ENCODE data around the gene TMED1.
"Not testable (repeated sequence)": the region's sequence is repeated elsewhere in the genome, so short reads cannot be mapped to it uniquely, and the experiment has no call there.

Gene TMED1

DNA sequence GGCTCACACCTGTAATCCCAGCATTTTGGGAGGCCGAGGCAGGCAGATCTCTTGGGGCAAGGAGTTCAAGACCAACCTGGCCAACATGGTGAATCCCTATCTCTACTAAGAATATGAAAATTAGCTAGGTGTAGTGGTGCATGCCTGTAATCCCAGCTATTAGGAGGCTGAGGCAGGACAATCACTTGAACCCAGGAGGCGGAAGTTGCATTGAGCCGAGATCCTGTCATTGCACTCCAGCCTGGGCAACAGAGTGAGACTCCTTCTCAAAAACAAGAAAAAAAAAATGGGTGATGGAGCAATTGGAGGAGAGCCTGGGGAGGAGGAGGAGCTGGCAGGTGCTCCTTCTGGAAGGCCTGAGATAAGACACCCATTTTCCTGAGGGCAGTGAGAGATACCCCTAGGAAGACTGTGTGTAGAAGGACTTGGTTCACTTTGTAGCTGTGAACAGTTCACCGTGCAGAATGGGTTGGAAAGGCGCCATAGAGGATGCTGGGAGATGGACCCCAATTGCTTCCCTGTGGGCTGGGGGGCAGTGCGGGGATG lies 26.6 kb upstream of the TMED1 start:
- DNase-seq (ENCODE audit: low spot score) = no peak

- DNase-seq (ENCODE audit: low spot score) = peak; percentile 68
These were observed 25.2 kb upstream of the TMED1 start for GRCh38 chr19:10861103-10861651.

GRCh38 chr19:10858204-10858828 lies 22.3 kb upstream of the TMED1 start:
- DNase-seq (ENCODE audit: low spot score) = peak; percentile 57

- DNase-seq (ENCODE audit: low spot score) = not testable (repeated sequence)
These were observed 20.9 kb upstream of the TMED1 start for GRCh38 chr19:10856899-10857298.

- DNase-seq (ENCODE audit: low spot score) = peak; percentile 66
These were observed 20.0 kb upstream of the TMED1 start for GRCh38 chr19:10855879-10856522.

DNA sequence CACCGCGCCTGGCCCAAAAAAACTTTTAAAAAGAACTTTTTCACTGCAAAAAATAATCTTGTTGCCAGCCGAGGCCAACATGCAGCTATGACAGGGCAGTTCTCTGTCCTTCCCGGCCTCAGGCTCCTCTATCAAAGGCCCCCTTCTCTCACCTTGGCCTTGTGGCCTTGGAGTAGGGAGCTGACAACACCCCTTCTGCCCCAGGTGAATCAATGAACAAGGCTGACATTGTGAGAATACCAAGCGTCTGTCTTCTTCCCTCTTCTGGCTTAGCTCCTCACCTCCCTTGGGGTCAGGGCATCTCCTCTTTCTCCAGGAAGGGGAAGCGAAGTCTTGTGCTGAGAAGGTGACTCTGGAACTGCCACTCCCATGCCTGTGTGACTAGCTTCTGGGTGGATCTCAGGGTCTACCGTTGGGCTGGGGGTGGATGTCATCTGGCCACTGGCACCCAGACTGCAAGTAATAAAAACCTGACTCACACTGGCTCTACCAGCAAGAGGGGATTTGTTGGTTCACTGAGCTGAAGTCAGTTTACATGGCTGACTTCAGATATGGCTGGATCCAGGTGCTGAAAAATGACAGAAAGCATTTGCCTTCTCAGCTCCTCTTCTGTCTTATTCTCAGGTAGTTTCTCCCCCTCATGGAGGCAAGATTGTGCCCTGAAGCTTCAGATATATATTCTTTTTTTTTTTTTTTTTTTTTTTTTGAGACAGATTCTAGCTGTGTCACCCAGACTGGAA lies 18.5 kb upstream of the TMED1 start:
- no peak for DNase-seq (ENCODE audit: low spot score)

GRCh38 chr19:10852941-10853340 lies 16.9 kb upstream of the TMED1 start:
- DNase-seq (ENCODE audit: low spot score) = no peak

GRCh38 chr19:10852098-10852800 lies 16.2 kb upstream of the TMED1 start:
- DNase-seq (ENCODE audit: low spot score) = no peak

- DNase-seq (ENCODE audit: low spot score) = no peak
These were observed 14.6 kb upstream of the TMED1 start for GRCh38 chr19:10850631-10851030.

DNA sequence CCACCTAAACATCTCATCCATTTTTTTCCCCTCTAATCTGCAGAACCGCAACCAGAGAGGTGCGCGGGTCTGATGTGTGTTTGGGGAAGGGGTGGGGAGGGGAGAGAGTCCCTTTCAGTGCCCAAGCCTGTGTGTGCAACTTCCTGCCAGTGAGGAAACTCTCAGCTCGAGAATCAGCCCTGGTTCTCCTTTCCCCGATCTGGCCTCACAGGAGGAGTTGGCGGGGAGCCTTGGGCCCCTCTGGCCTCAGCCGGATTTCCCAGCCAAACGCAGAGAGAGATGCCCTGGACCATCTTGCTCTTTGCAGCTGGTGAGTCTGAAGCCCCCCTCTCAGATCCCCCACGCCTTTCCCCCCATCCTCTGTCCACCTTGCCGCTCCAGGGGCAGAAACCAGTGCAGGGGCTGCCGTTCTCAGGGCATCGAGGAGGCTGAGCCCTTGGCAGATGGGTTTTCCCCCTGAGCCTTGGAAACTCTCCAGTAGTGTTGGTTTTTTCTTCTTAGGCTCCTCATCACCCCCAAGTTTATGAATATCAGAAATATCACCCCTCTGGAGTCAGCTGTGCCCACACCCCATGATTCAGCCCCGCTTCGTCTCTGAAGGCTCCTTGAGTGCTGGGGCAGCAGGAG lies 12.3 kb upstream of the TMED1 start, which contains the start of gene C19orf38:
Gene C19orf38, plus strand, starts transcription at position 186 of the 627 bp plus-strand sequence. Its CDS starts 94 bp downstream, at position 280.
- no peak for DNase-seq (ENCODE audit: low spot score)

GRCh38 chr19:10846500-10847202 lies 10.6 kb upstream of the TMED1 start:
- no peak for DNase-seq (ENCODE audit: low spot score)

GRCh38 chr19:10842788-10843187 lies 6.8 kb upstream of the TMED1 start:
- DNase-seq (ENCODE audit: low spot score) = no peak

DNA sequence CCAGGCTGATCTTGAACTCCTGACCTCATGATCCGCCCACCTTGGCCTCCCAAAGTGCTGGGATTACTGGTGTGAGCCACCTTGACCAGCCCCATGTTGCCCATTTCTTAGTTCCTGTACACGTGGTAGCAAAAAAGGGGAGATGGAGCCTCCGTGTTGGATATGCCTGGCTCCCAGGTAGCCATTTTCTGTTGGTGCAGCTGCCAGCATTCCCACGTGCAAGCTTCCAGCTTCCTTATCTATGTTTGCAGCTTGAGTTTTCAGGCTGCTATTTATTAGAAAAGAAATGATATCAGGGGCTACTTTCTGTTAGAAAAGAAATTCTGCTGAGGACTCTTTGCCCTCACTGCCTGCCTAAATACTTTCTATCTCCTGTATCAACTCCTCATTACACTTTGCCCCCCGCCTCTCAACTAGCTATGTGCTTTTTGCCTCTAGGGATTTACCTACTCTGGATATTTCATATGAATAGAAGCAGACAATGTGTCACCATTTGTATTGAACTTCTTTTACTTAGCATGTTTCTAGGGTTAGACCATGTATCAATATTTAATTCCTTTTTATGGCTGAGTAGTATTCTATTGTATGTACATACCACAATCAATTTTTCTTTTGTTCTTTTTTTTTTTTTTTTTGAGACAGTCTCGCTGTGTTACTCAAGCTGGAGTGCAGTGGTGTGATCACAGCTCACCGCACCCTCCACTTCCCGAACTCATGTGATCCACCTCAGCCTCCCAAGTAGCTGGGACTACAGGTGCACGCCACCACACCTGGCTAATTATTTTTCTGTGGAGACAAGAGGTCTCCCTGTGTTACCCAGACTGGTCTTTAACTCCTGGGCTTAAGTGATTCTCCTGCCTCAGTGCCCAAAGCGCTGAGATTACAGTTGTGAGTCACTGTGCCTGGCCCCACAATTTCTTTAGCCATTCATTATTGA lies 3.4 kb upstream of the TMED1 start:
- DNase-seq (ENCODE audit: low spot score) = no peak

GRCh38 chr19:10838377-10838776 lies 2.4 kb upstream of the TMED1 start:
- DNase-seq (ENCODE audit: low spot score) = no peak

DNA sequence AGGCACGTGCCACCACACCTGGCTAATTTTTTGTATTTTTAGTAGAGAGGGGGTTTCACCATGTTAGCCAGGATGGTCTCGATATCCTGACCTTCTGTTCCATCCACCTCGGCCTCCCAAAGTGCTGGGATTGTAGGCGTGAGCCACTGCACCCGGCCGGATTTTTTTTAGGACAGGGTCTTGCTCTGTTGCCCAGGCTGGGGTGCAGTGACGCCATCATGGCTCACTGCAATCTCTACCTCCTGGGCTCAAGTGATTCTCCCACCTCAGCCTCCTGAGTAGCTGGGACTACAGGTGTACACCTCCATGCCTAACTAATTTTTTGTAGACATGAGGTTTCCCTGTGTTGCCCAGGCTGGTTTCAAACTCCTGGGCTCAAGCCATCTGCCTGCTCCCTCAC lies 1.6 kb upstream of the TMED1 start:
- not testable (repeated sequence) for DNase-seq (ENCODE audit: low spot score)

DNA sequence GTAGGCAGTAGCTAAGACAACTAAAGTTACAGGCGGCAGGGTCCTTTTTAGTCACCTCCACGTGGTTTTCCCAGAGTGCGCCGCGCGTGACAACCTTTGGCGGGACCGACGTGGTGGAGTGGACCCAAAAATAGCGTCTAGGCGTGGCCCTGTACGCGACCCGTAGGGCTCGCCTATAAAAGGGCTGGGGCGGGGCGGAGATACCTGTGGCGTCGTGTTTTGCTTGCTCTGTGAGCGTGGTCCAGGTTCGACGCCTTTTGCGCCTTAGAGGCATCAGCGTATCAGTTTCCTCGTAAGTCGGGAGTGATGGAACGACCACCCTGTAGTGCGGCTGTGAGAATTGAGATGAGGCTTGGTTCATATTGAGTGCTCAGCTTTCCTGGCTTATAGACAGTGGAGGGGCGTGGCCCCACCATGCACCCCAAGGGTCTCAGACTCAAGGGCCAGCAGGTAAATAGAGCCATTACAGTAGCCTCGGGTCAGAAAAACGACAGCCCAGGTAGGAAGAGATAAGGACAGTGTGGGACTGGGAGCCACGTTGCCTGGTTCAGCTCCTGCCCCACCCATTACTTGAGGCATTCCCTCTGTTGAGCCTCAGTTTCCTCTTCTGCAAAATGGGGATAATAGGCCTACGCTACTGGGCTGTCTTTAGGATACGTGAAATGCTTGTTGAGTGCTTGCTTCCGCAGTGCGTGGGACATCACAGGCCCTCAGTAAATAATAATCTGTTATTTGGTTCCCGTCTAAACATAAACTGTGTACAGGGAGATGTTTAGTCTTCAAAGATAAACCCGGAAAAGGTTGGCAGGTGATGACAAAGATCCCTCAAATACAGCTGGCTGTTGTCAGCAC lies 693 bp upstream of the TMED1 start:
- DNase-seq (ENCODE audit: low spot score) = no peak

DNA sequence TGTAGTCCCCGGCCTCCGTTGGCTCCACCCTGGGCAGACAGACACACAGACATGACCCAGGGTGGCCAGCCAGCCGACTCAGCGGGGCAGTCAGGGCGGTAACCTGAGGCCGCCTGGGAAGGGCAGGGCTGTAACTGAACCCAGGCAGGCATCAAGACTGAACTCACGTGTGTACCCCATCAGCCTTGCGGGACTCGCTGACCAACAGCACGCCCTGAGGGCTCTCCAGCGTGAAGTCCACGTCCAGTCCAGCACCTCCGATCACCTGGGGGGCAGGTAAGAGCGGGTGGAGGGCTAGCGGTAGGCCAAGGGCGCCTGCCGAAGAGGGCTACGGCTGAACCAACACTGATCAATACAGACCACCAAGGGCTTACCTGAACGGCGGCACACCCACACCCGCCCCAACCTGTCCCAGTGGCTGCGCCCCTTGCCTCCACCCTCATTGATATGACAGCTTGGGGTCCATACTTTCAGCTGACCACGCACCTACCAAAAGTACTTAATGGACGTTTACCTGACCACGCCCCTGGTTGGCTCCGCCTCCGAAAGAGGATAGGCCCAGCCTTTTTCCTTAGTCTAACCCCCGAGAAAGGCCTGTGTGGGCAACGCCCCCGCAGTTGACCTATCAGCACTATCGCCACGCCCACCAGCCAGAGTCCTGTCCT lies 791 bp downstream of the TMED1 start:
- no peak for DNase-seq (ENCODE audit: low spot score)

- no peak for DNase-seq (ENCODE audit: low spot score)
These were observed 3.1 kb downstream of the TMED1 start for GRCh38 chr19:10832939-10833296.
